SK-N-SH (cell line): Measurements from ENCODE around the gene SPRR2B.

Experiments
- CTCF ChIP-seq: fragments of 200-600 bp; sonication (generic); IDR thresholded peaks from 2 replicates; pipeline ENCODE4 v1.6.1; 2017; ENCODE audit warnings: antibody characterized with exemption, mild to moderate bottlenecking, moderate library complexity
- FOSL2 ChIP-seq: IDR thresholded peaks from 2 replicates; pipeline ENCODE4 v1.4.0; 2012; ENCODE audit warnings: low read depth, mild to moderate bottlenecking, moderate library complexity, borderline replicate concordance
- JUND ChIP-seq: IDR thresholded peaks from 2 replicates; pipeline ENCODE4 v1.4.0; 2012
- MXI1 ChIP-seq: IDR thresholded peaks from 2 replicates; pipeline ENCODE4 v1.6.1; 2012; ENCODE audit warnings: mild to moderate bottlenecking, low read depth, low read length, improper control_type of control experiment
- RAD21 ChIP-seq: IDR thresholded peaks from 2 replicates; pipeline ENCODE4 v1.6.1; 2012; ENCODE audit warnings: mild to moderate bottlenecking, low read length
- RFX5 ChIP-seq: IDR thresholded peaks from 2 replicates; pipeline ENCODE4 v1.6.1; 2012; ENCODE audit warnings: mild to moderate bottlenecking, improper control_type of control experiment, low read length
- SIN3A ChIP-seq: IDR thresholded peaks from 2 replicates; pipeline ENCODE4 v1.6.1; 2012; ENCODE audit warnings: low read depth, mild to moderate bottlenecking, low read length, moderate library complexity, borderline replicate concordance
- YY1 ChIP-seq: IDR thresholded peaks from 2 replicates; pipeline ENCODE4 v1.4.0; 2012; ENCODE audit warnings: low read depth, mild to moderate bottlenecking

GRCh38 chr1:153058826-153059784, 12.3 kb downstream of the SPRR2B start:
- TF ChIP-seq SIN3A = no peak
- TF ChIP-seq CTCF = no peak
- no peak for TF ChIP-seq RAD21
- no peak for TF ChIP-seq RFX5
- TF ChIP-seq MXI1 = no peak
- no peak for TF ChIP-seq FOSL2
- TF ChIP-seq JUND = no peak
- TF ChIP-seq YY1 = no peak
